ENCODE data around the gene AKIRIN2.
A peak's percentile ranks its signal among the peaks of the same experiment; 100 is the strongest.

Gene AKIRIN2

DNA sequence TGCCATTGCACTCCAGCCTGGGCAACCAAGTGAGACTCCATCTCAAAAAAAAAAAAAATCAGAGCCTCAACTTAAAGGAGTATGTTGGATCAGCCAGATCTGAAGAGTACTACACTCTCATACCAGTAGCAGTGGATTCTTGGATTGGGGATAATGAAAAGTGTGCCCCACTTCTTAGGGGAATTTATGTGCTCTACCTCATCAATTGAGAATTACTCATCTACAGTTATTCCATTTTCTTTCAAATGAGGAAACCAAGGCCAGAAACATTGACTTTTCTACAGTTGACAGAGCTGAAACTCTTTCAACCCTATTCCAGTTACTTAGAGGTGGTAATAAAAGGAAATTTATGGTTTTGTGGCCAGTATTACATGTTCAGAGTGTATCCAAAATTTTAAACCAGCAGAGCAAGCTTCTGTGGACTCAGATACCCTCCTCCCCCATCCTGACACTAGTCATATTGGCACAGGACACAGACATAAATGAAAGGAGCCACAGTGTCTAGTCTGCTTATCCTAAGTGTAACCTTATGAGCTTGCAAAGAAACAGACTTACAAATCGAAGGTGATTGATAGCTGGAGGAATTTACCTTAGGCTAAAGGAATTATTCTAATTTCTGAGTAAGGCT lies 60.9 kb downstream of the AKIRIN2 start:
- no peak overlapping the region for H3K4me3 ChIP-seq (ENCODE audit: low read length)
- TF ChIP-seq CTCF (conservative IDR thresholded peaks at IDR 0.05; ENCODE audit: low read length): no peak
- peak; percentile 17 for DNase-seq (ENCODE audit: low read depth)

DNA sequence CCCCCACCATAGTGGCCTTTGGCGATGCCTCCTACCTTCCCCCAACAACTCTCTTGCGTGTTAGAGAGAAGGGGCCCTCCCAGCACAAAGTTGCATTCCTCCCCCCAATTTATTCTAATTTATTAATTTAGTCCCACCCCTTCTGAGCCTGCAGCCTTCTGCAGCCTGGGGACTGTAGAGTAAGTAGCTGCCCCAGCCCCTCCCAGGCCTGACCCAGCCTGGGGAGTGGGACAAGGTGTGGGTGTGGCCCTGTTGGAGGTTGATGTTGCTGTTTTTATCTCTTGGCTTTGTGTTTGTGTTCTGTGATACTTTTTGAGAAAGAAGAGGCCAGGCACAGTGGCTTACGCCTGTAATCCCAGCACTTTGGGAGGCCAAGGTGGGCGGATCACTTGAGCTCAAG lies 62.7 kb downstream of the AKIRIN2 start:
- H3K4me3 ChIP-seq (ENCODE audit: low read length): no peak overlapping the region
- DNase-seq (ENCODE audit: low read depth): no peak
- no peak for TF ChIP-seq CTCF (conservative IDR thresholded peaks at IDR 0.05; ENCODE audit: low read length)

DNA sequence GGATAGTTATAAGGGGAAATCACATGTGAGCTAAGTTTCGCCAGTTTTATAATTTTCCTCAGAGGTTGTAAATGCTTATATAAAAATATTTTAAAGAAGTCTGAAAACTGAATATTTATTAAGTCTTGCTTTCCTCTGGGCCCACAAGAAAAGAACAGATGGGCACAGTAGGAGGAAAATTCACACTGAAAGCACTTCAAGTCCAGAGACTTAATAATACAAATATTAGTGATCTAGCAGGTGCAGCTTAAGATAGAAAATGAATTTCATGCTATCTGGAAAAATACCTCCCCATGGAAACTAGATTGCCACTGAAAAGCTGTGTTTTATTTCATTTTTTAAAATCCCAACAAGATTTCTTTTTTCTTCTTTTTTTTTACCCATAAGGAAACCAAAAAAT lies 64.9 kb downstream of the AKIRIN2 start:
- no peak for DNase-seq (ENCODE audit: low read depth)
- no peak overlapping the region for H3K4me3 ChIP-seq (ENCODE audit: low read length)
- TF ChIP-seq CTCF (conservative IDR thresholded peaks at IDR 0.05; ENCODE audit: low read length): no peak

GRCh38 chr6:87636315-87636714 lies 65.7 kb downstream of the AKIRIN2 start:
- H3K4me3 ChIP-seq (ENCODE audit: low read length): no peak overlapping the region
- TF ChIP-seq CTCF (conservative IDR thresholded peaks at IDR 0.05; ENCODE audit: low read length): no peak
- no peak for DNase-seq (ENCODE audit: low read depth)

DNA sequence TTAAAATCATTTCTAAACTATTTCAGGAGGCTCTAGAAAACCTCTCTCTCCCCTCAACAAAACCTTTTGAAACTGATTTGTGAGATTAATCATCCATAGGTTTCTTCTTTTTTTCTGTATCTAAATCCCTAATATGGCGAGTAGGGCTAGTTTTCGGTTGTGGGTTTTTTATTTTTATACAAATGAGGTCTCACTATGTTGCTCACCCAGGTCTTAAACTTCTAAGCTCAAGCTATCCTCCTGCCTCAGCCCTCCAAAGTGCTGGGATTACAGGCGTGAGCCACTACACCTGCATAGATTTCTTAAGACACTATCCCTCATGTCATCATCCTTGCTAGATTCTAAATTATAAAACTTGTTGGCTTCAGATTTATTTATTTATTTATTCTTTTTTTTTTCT lies 68.2 kb downstream of the AKIRIN2 start:
- no peak for DNase-seq (ENCODE audit: low read depth)
- no peak overlapping the region for H3K4me3 ChIP-seq (ENCODE audit: low read length)
- TF ChIP-seq CTCF (conservative IDR thresholded peaks at IDR 0.05; ENCODE audit: low read length): no peak

GRCh38 chr6:87630746-87631145 lies 71.3 kb downstream of the AKIRIN2 start:
- H3K4me3 ChIP-seq (ENCODE audit: low read length): no peak overlapping the region
- no peak for TF ChIP-seq CTCF (conservative IDR thresholded peaks at IDR 0.05; ENCODE audit: low read length)
- no peak for DNase-seq (ENCODE audit: low read depth)

DNA sequence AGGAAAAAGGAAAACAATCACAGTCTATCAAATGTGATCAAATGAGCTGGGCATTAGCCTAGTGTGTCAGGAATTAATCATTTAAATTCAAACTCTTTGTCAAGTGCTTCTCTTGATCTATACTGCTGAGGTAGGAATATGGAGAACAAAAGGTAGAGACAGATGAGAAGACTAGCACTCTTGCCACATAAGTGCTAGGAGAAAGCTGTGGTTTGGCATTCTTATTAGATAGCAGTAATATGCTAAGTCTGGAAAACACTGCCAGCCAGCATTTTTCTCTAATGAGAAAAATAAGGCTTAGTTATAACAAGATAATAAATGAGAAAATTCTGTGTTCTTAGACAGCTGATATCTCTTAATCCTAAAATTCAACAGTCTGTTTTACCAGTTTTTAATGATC lies 73.2 kb downstream of the AKIRIN2 start:
- H3K4me3 ChIP-seq (ENCODE audit: low read length): no peak overlapping the region
- peak; percentile 76 for DNase-seq (ENCODE audit: low read depth)
- no peak for TF ChIP-seq CTCF (conservative IDR thresholded peaks at IDR 0.05; ENCODE audit: low read length)

All from AG10803 (cell line).